ENCODE measurements around the gene SLC38A3.
"Not testable (repeated sequence)": the region's sequence is repeated elsewhere in the genome, so short reads cannot be mapped to it uniquely, and the experiment has no call there.

Gene SLC38A3

DNA sequence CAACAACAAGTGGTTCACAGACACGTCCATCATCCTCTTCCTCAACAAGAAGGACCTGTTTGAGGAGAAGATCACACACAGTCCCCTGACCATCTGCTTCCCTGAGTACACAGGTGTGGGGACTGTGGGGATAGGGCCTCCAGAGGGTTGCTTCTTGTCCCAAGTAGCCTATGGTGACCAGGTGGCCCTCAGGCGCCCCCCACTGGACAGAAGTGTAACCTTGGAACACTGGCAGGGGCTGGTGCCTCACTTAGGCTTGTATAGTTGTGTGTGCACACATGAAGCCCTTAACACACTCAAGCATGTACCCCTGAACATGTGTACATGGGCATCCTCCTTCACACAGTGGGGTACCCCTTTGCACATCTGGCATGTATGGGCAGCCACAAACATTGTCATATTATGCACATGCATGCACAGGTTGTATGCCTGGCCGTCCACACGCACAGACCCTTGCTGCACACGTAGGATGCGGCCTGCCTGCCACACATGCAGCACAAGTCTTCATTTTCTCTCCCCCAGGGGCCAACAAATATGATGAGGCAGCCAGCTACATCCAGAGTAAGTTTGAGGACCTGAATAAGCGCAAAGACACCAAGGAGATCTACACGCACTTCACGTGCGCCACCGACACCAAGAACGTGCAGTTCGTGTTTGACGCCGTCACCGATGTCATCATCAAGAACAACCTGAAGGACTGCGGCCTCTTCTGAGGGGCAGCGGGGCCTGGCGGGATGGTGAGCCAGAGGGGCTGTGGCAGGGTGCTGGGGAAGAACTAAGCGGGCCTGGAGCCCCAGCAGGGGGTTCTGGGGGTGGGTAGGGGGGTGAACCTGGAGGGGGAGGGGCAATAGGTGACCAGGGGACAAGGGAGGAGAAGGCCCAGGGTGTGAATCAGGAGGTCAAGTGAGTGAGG lies 52.2 kb downstream of the SLC38A3 start:
- peak; percentile 64 for DNase-seq

DNA sequence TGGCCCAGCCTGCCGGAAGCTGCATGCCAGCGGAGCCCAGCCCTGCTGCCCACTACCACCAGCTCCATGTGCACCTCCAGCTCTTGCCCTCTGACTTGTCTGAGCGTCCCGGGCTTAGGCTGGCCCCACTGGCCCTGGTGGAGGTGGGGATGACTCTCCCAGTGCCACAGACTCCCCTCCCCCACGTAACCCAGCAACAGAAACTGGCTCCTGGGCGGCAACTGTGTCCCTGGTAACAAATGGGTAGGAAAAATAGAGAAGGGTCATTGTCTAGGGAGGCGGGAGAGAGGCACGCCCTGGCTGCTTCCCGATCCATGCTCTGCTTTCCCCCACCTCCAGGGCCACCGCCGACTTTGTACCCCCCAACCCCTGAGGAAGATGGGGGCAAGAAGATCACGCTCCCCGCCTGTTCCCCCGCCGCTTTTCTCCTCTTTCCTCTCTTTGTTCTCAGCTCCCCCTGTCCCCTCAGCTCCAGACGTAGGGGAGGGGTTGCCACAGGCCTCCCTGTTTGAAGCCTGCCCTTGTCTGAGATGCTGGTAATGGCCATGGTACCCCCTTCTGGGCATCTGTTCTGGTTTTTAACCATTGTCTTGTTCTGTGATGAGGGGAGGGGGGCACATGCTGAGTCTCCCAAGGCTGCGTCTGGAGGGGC lies 53.1 kb downstream of the SLC38A3 start:
- DNase-seq = no peak

DNA sequence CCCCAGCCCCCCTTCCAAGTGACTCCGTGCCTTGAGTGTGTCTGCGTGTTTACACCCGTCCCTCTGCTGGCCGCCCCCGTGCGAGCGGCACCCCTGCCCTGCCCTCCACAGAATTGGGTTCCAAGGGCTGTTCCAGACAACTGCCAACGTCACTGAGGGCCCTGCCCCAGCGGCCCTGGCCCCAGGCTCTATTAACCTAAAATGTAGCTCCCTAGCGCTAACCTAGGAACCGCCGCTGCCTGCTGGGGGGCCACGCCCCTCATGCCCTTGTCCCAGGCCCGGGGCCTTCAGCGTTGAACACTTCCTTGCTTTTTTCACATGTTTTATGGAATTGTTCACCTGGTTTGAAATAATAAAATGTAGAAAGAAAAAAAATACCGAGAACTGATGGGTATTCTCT lies 53.9 kb downstream of the SLC38A3 start:
- no peak for DNase-seq

GRCh38 chr3:50259432-50260026 lies 54.5 kb downstream of the SLC38A3 start:
- DNase-seq = no peak

DNA sequence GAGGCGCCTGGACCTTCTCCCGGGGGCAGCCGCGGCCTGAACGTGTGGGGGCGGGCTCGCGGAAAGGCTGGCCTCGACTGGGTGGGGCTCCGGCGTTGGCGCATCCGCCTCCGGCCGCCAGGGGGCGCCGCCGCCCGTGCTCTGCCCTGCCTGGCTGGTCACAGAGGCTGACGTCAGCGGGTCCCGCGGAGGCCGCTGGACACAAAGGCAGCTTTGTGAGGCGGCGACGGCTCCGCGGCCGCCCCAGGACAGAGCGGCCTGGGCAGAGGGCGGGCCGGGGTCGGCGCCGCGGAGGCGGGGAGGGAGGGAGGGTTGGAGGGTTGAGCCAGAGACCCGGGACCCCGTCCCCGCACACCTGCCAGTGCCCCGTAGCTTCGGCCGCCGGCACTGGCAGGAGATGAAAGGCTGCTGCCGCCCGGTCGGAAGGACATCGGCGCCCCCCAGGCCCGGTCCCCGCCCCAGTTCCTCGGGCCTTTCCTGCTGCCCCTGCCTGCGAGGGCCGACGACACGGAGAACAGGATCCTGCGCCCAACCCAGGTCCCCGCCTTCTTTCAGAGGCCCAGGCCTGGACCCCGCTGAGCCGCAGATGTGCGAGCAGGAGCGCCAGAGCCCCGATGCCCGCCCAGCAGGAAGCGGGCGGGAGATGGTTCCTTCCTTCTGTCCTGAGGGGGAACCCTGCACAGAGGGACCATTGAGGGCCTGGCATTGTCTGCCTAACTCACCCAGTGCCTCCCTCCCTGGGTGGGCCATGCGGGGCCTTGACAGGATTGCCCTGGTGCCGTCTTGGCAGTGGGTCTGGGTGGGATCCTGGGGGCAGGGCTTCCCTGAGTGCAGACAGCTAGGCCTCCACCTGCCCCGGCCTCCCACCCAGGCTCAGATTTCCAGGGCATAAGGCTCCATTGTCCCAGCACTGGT lies 55.2 kb downstream of the SLC38A3 start:
- peak; percentile 86 for DNase-seq

GRCh38 chr3:50260942-50261441 lies 55.9 kb downstream of the SLC38A3 start:
- no peak for DNase-seq

DNA sequence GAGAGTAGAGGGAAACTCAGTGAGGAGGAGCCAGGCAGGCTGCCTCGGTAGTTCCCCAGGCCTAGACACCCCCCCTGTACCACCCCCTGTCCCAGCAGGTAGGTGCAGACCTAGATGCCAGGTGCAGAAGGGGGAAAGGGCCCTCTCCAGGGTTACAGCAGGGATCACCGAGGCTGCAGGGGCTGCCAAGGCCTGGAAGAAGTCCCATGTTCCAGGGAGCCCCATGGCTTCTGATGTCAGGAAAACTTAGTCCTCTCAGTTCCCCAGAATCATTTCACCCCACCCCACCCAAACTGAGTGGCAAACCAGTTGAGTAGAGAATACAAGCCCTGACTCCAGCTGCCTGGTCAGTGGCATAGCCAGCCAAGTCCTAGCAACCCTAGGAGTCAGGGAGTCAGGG lies 56.4 kb downstream of the SLC38A3 start:
- no peak for DNase-seq

- not testable (repeated sequence) for DNase-seq
Measured at GRCh38 chr3:50262200-50262599, 57.1 kb downstream of the SLC38A3 start.

- no peak for DNase-seq
Measured at GRCh38 chr3:50262778-50263177, 57.7 kb downstream of the SLC38A3 start.

DNA sequence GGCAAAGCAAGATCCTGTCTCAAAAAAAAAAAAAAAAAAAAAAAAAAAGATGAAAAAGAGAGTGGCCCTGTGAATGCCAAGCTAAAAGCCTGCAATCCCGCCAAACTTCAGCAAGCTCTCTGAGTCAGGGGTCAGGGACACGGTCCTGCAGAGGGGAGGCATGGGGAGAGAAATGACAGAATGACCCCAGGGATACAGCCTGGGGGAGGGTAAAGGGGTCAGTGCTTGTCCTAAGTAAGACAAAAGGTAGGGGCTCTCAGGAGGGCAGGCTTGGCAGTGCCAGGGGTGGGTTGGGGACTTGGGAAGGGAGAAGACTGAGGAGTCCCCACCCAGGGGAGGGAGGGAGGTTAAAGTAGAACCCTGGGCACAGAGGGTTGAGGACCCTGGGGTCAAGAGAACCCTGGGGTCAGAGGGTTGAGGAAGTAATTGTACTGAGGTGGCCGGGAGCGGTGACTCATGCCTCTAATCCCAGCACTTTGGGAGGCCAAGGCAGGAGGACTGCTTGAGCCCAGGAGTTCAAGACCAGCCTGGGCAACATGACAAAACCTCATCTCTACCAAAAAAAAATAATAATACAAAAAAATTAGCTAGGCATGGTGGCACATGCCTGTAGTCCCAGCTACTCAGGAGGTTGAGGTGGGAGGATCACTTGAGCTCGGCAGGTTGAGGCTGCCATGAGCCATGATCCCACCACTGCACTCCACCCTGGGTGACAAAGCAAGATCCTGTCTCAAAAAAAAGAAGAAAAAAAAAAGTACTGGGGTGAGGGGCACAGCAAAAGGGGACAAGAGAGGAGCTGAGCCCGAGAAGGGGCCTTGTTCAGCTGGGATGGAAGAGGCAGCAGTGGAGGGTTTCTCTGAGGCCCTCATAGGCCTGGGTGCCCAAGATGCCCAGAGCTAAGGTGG lies 58.7 kb downstream of the SLC38A3 start:
- DNase-seq = no peak

- DNase-seq = peak; percentile 75
Measured at GRCh38 chr3:50264383-50264963, 59.4 kb downstream of the SLC38A3 start.

- DNase-seq = no peak
Measured at GRCh38 chr3:50264964-50265485, 60.0 kb downstream of the SLC38A3 start.

DNA sequence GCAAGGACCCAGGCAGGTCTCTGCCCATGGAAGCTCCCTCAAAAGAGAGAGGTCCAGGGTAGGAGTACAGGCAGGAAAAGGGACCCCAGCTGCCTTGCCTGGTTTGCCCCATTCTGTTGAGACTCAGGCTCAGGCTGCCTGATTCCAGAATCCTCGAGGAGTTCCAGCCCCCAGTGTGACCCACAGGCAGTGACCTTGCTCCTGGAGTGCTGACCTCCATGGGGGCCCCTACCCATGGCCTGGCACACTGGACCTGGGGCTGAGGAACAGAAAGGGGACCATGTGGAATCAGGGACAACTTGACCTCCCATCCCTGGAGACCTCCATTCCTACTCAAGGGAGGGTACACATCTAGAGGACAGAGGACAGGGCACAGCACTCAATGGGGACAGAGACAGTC lies 60.5 kb downstream of the SLC38A3 start:
- no peak for DNase-seq

DNA sequence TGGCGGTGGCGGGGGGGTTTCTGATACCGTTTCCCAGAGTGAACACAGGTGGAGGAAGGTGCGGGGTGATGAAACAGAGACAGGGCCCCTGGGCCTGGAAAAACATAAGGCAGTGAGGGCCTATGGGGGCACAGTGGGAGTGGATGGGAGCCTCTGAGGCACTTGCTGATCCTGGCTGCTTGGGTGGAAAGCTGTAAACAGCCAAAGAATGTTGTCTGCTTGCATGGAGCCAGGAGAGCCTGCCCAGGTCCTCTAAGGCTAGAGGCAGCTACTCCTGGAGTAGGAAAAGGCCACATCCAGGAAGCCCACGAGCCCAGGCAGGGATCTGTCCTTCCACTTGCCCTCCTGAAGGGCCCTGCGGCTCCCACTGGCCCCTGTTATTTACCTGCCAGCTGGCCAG lies 60.9 kb downstream of the SLC38A3 start:
- no peak for DNase-seq

DNA sequence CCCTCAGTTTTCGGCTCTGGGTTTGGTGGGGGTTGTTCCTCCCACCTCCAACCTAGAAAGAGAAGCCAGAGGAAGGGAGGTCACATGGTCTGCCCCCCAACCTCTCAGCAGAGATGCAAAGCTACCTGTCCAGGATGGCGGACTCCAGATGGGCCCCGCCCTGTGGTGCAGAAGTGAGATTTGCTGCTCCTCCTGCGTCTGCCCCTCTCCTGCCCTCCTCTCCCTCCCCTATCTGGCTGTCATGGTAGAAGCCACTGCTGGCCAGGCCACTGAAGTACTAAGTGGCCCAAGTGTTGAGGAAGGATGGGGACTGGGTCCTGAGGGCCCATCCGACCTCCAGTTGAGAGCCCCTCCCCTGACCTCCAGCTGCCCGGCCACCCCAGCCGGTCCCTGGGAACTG lies 61.8 kb downstream of the SLC38A3 start:
- DNase-seq = no peak

DNA sequence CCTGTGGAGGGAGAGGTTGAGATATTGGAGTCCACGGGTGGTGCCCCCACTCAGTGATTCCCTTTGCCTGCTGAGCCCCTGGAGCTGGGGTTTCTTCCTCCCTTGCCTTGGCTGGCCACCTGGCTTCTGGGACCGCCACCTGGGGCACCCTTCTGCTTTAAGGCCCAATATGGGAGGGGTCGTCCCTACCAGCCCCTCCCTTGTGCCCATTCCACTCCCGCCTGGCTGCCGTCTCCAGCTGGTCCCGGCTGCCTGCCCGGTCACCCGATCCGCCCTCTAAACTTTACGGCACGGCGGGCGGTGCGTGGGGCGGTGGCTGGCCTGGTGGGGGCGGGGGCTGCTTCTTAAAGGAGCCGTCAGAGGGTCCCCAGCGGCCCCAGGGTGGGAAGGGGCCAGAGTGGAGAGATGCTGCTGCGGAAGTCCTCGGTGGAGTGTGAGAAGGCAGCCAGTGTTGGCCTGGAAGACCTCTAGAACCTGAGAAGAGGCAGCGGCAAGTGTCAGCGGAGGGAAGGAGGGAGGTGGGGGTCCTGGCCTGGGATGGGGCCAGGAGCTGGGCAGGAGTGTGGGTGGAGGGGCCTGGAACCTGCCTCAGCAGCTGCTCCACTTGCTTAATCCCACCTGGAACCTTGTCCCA lies 62.3 kb downstream of the SLC38A3 start:
- peak; percentile 35 for DNase-seq

- DNase-seq = no peak
Measured at GRCh38 chr3:50268276-50268675, 63.2 kb downstream of the SLC38A3 start.

GRCh38 chr3:50268703-50269451 lies 63.8 kb downstream of the SLC38A3 start, which contains the start of gene SEMA3B:
TSS of gene SEMA3B (plus strand) at chr3:50269147. CDS start at chr3:50269241, 94 bp downstream.
- DNase-seq = no peak

DNA sequence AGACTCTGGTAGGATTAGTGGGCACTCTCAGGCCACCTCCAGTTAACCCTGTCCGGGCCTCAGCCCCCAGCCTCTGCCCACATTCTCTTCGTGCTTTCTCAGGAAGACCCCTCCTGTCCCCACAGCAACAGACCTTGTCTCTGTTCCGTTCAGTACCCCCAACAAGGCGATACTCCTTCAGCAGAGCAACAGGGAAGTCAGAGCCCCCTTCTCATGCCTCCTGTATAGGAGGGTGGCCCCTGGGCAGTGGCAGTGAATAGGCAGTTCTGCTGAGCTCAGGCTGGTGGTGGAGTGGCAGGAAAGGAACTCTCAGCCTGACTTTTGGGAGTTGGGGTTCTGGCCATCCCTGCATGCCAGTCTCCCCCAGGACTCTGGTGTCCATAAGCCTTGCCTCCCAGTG lies 64.4 kb downstream of the SLC38A3 start:
- no peak for DNase-seq
